GM18951 (cell line): Measurements from ENCODE around the gene AXIN2.

Experiments used
- POLR2A ChIP-seq: IDR thresholded peaks from 4 replicates; pipeline ENCODE4 v1.6.1; 2011; ENCODE audit warnings: mild to moderate bottlenecking; ENCODE audit not compliant: insufficient read length, insufficient read depth; ENCODE audit errors: extremely low read depth
- in situ Hi-C: fragments of 300-500 bp; cut with MboI; formaldehyde crosslinking; loops from one replicate; pipeline ENCODE4 v1.12.0; 2022; ENCODE audit warnings: low sequenced_read_pairs, mixed read lengths, inconsistent platforms; ENCODE audit not compliant: unreplicated experiment

AXIN2 gene

GRCh38 chr17:65572186-65572580, 10.7 kb upstream of the AXIN2 start:
- TF ChIP-seq POLR2A, result no peak
- in situ Hi-C loops, result no loop called here

- in situ Hi-C loops, result no loop called here
- no peak for TF ChIP-seq POLR2A
Measured at GRCh38 chr17:65568918-65569317, 7.5 kb upstream of the AXIN2 start.

- no peak for TF ChIP-seq POLR2A
- in situ Hi-C loops, result no loop called here
Measured at GRCh38 chr17:65567566-65567965, 6.1 kb upstream of the AXIN2 start.

- no peak for TF ChIP-seq POLR2A
- in situ Hi-C loops, result no loop called here
Measured at GRCh38 chr17:65565559-65565958, 4.1 kb upstream of the AXIN2 start.

GRCh38 chr17:65564793-65565192, 3.3 kb upstream of the AXIN2 start:
- in situ Hi-C loops, result no loop called here
- TF ChIP-seq POLR2A, result no peak

GRCh38 chr17:65562206-65562531, 721 bp upstream of the AXIN2 start:
- in situ Hi-C loops, result no loop called here
- TF ChIP-seq POLR2A, result no peak

GRCh38 chr17:65560628-65561451, 608 bp downstream of the AXIN2 start:
- TF ChIP-seq POLR2A, result no peak
- in situ Hi-C loops, result no loop called here

GRCh38 chr17:65559804-65560627, 1.4 kb downstream of the AXIN2 start:
- no peak for TF ChIP-seq POLR2A
- in situ Hi-C loops, result no loop called here

- no peak for TF ChIP-seq POLR2A
- in situ Hi-C loops, result no loop called here
Measured at GRCh38 chr17:65559461-65559803, 2.0 kb downstream of the AXIN2 start.

- TF ChIP-seq POLR2A, result no peak
- in situ Hi-C loops, result no loop called here
Measured at GRCh38 chr17:65558683-65559460, 2.6 kb downstream of the AXIN2 start.

GRCh38 chr17:65558311-65558682, 3.2 kb downstream of the AXIN2 start:
- no peak for TF ChIP-seq POLR2A
- in situ Hi-C loops, result no loop called here

- no peak for TF ChIP-seq POLR2A
- in situ Hi-C loops, result no loop called here
Measured at GRCh38 chr17:65557349-65558310, 3.8 kb downstream of the AXIN2 start.

- in situ Hi-C loops, result no loop called here
- no peak for TF ChIP-seq POLR2A
Measured at GRCh38 chr17:65556910-65557348, 4.5 kb downstream of the AXIN2 start.
